Measurements from ENCODE around the gene CACTIN. TPM values are rescaled to one million over a fixed set of nuclear protein-coding genes. Genes with fewer than 3 reads are reported as not detected.

Gene CACTIN
- total and polyA plus RNA-seq, 2 of the 8 experiments (the other 6 are each of a cell fraction or from before 2014, with no cell fraction given) = 25.8 to 29.9 TPM

DNA sequence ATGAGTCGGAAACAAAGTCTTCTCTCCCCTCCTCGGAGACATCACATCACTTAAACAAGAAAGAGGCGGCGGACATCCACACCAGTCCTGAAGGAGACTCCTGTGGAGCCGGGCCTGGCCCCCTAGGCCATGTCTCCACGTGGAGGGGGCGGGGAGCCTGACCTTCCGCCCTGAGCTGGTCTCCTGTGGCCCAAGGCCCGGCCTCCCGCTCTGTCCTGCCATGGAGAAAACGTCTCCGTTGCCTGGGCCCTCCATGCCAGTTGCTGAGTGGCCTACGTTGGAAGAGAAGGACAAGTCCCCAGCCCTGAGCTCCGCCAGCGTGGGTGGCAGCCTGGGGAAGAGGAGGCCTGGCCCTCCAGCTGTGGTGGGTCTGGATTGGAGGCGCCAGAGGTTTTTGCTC is 5.5 kb upstream of the CACTIN start (continued):
- TF ChIP-seq NANOG (IDR thresholded peaks at IDR 0.05; ENCODE audit: insufficient read depth, low read depth, low read length, poor library complexity, severe bottlenecking) (no peak), HDAC6 (IDR thresholded peaks at IDR 0.05; ENCODE audit: low read depth, low read length) (no peak)
